Mucosa of stomach (tissue), 1 donor: ENCODE measurements around the gene ZFP62.
"Not testable (repeated sequence)": the region's sequence is repeated elsewhere in the genome, so short reads cannot be mapped to it uniquely, and the experiment has no call there.

Experiments
- H3K27me3 ChIP-seq: one replicate; pipeline ENCODE4 v1.7.0; 2013; ENCODE audit warnings: mild to moderate bottlenecking, low read length; ENCODE audit not compliant: control insufficient read depth, insufficient read depth
- H3K36me3 ChIP-seq: one replicate; pipeline ENCODE4 v1.7.0; 2013; ENCODE audit warnings: low read length; ENCODE audit not compliant: control insufficient read depth, insufficient read depth
- H3K4me1 ChIP-seq: one replicate; pipeline ENCODE4 v1.7.0; 2013; ENCODE audit warnings: mild to moderate bottlenecking, low read length; ENCODE audit not compliant: control insufficient read depth, insufficient read depth
- H3K4me3 ChIP-seq: one replicate; pipeline ENCODE4 v1.7.0; 2013; ENCODE audit warnings: low read length
- H3K9ac ChIP-seq: one replicate; pipeline ENCODE4 v1.7.0; 2013; ENCODE audit warnings: mild to moderate bottlenecking, low read length, moderate library complexity
- H3K9me3 ChIP-seq: one replicate; pipeline ENCODE4 v1.7.0; 2013; ENCODE audit warnings: mild to moderate bottlenecking, low read length, moderate library complexity; ENCODE audit not compliant: control insufficient read depth
- donor health status: Pancreatic carcinoma.

ZFP62 gene

DNA sequence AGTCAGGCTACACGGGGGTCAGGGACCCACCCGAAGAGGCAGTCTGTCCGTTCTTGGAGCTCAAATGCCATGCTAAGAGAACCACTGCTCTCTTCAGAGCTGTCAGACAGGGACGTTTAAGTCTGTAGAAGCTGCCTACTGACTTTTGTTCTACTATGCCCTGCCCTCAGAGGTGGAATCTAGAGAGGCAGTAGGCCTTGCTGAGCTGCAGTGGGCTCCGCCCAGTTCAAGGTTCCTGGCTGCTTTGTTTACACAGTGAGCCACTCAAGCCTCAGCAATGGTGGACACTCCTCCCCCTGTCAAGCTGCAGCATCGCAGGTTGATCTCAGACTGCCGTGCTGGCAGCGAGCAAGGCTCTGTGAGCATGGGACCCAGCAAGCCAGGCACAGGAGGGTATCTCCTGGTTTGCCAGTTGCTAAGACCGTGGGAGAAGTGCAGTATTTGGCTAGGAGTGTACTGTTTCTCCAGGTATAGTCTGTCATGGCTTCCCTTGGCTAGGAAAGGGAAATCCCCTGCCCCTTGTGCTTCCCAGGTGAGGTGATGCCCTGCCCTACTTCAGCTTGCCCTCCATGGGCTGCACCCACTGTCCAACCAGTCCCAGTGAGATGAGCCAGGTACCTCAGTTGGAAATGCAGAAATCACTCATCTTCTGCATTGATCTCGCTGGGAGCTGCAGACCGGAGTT is 24.9 kb upstream of the ZFP62 start:
- H3K4me1 ChIP-seq, result peaks cover 16% of the 10 kb centered on the region
- not testable (repeated sequence) for H3K9ac ChIP-seq, H3K4me3 ChIP-seq, H3K36me3 ChIP-seq, H3K9me3 ChIP-seq, H3K27me3 ChIP-seq

GRCh38 chr5:180875860-180876426 is 14.9 kb upstream of the ZFP62 start:
- Histone ChIP-seq H3K4me1 (peaks cover 18% of the 10 kb centered on the region), H3K9ac (no peak overlapping the region), H3K27me3 (no peaks in the 10 kb centered on the region)

GRCh38 chr5:180874804-180875582 is 13.9 kb upstream of the ZFP62 start:
- H3K9me3 ChIP-seq, result no peaks in the 10 kb centered on the region
- H3K4me3 ChIP-seq, result no peak overlapping the region
- no peaks in the 10 kb centered on the region for H3K27me3 ChIP-seq
- no peaks in the 10 kb centered on the region for H3K36me3 ChIP-seq
- no peak overlapping the region for H3K9ac ChIP-seq
- H3K4me1 ChIP-seq, result peaks cover 18% of the 10 kb centered on the region

More at GRCh38 chr5:180875860-180876426, 14.9 kb upstream of the ZFP62 start:
- no peaks in the 10 kb centered on the region for H3K36me3 ChIP-seq
- H3K9me3 ChIP-seq, result no peaks in the 10 kb centered on the region
- no peak overlapping the region for H3K4me3 ChIP-seq

DNA sequence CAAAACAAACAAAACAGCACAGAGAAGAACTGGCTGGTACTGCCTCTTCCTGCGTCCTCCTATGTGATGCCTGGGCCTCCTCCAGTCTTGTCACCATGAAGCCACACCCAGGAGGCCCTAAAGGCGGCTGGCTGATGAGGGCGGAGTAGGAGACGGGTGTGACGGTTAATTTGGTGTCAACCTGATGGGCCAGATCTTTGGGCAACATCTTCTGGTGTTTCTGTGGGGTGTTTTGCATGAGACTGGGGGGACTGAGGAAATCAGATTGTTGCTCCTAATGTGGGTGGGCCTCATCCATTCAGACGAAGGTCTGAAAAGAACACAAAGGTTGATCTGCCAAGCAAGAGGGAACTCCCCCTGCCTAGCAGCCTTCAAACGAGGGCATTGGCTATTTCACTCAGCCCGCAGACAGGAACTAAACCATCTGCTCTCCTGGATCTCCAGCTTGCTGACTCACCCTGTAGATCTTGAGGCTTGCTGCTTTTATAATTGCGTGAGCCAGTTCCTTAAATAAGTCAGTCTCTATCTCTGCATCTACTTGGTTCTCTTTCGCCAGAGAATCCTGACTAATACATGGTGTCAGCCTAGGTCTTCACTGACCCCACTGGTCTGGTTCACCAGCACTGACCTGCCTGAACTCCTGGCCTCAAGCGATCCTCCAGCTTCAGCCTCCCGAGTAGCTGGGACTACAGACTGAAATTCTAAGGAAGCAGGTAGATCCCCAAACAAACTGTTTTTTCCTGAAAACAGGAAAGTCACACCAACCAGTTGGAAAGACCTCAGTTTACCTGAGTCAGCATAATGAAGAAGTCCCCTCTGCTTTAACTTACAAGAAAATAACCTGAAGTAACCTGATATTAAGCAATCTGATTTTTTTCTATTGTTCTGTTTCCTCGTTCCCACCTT is 12.8 kb upstream of the ZFP62 start:
- peaks cover 24% of the 10 kb centered on the region for H3K4me1 ChIP-seq
- no peak overlapping the region for H3K4me3 ChIP-seq
- H3K9ac ChIP-seq, result no peak overlapping the region
- H3K27me3 ChIP-seq, result no peaks in the 10 kb centered on the region
- H3K36me3 ChIP-seq, result no peaks in the 10 kb centered on the region
- no peaks in the 10 kb centered on the region for H3K9me3 ChIP-seq

DNA sequence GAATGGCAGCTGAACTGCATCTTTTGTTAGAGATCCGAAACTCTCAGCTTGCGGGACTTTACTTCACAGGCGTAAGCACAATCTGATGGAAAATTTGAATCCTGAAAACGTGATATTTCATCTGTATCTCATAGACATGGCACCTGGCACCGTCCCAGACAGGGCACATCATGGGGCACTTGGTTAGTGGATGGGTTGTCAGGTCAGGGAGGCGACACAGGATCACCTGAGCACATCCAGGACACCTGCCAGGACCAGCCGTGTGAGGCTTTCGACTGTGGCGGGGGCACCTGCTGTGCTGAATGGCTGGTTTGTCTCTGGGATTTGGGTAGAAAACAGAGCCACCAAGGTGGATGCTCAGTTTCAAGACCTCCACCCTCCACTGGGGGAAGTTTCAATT is 11.3 kb upstream of the ZFP62 start:
- H3K27me3 ChIP-seq, result no peaks in the 10 kb centered on the region
- no peaks in the 10 kb centered on the region for H3K36me3 ChIP-seq
- H3K4me1 ChIP-seq, result peaks cover 24% of the 10 kb centered on the region
- no peak overlapping the region for H3K4me3 ChIP-seq
- H3K9ac ChIP-seq, result no peak overlapping the region
- H3K9me3 ChIP-seq, result no peaks in the 10 kb centered on the region

DNA sequence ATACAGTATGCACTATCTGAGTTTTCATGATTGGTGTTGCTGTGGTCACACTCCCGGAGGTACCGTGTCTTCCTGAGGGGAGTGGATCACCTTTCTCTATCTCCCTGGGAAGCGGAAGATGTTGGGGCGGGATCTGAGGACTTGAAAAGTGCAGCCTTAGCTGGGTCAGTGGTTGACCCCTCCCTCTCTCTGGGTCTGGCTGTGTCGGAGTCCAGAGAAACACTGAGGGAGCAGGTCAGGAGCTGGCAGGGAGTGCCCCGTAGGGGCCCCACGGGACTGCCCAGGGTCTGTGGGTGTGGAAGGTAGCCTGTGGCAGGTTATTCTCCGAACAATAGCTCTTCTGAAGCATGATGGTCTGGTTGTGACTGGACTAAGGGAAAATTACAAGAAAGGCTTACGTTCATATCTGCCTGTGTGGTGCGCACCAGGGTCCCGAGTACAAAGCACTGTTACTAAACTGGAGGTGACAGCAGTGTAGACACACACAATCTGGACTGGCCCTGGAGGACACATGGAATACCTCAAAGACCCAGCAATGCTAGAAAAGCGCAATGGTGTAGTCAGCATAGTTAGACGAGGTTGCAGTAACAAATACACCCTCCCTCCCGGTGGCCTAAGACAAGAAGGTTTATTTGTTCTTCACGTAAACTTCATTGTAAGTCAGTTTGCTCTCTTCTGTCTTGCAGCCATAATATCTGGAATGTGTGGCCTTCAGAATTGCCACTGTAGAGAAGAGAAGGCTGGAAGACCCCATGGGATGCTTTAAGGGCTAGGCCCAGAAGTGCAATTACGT is 9.4 kb upstream of the ZFP62 start:
- no peak overlapping the region for H3K9ac ChIP-seq
- H3K9me3 ChIP-seq, result no peaks in the 10 kb centered on the region
- peaks cover 24% of the 10 kb centered on the region for H3K4me1 ChIP-seq
- H3K27me3 ChIP-seq, result no peaks in the 10 kb centered on the region
- no peaks in the 10 kb centered on the region for H3K36me3 ChIP-seq
- H3K4me3 ChIP-seq, result no peak overlapping the region

DNA sequence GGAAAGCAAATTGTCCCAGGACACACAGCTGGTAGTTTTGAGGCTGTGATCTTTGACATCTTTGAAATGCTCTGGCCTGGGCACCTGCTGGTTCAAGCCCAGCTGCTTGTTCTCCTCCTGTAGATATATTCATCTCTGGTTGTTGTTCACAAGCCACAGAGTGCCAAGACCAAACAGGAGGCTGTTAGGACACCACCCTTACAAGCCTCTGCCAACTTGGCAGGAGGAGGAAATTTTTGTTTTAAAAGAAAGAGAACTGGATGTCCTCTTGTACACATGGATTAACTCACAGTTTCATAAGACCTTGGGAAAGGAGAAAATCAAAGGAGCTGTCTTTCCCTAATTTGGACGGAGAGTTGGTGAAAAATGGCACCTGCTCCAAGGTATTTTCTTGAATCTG is 8.5 kb upstream of the ZFP62 start:
- H3K27me3 ChIP-seq, result no peaks in the 10 kb centered on the region
- no peak overlapping the region for H3K4me3 ChIP-seq

GRCh38 chr5:180868960-180869359 is 7.9 kb upstream of the ZFP62 start:
- no peaks in the 10 kb centered on the region for H3K27me3 ChIP-seq
- H3K9me3 ChIP-seq, result no peaks in the 10 kb centered on the region
- peaks cover 11% of the 10 kb centered on the region for H3K4me1 ChIP-seq
- no peak overlapping the region for H3K4me3 ChIP-seq
- no peak overlapping the region for H3K9ac ChIP-seq
- no peaks in the 10 kb centered on the region for H3K36me3 ChIP-seq

More for the DNA sequence above, 8.5 kb upstream of the ZFP62 start:
- H3K9me3 ChIP-seq, result no peaks in the 10 kb centered on the region
- peak overlapping the region; percentile 38 for H3K9ac ChIP-seq
- H3K36me3 ChIP-seq, result no peaks in the 10 kb centered on the region
- peaks cover 17% of the 10 kb centered on the region for H3K4me1 ChIP-seq

DNA sequence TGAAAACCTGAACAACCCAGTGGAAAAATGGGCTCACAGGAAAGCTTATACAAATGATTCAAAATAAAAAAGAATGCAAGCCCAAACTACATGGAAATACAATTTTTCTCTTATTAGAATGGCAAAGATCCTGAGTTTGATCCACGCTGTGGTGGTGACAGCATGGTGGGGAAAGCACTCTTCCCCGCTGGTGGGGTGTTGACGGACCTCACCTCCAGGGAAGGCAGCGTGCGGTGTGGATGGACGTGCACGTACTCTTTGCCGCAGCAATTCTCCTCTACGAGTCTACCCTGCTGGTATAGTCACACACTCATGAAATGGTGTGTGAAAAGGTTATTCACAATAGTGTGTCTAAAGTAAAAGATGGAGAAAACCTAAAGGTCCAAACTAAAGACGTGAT is 5.9 kb upstream of the ZFP62 start:
- H3K9me3 ChIP-seq, result no peaks in the 10 kb centered on the region
- H3K4me1 ChIP-seq, result peaks cover 6% of the 10 kb centered on the region
- H3K36me3 ChIP-seq, result no peaks in the 10 kb centered on the region
- H3K27me3 ChIP-seq, result no peaks in the 10 kb centered on the region
- H3K4me3 ChIP-seq, result no peak overlapping the region
- no peak overlapping the region for H3K9ac ChIP-seq

DNA sequence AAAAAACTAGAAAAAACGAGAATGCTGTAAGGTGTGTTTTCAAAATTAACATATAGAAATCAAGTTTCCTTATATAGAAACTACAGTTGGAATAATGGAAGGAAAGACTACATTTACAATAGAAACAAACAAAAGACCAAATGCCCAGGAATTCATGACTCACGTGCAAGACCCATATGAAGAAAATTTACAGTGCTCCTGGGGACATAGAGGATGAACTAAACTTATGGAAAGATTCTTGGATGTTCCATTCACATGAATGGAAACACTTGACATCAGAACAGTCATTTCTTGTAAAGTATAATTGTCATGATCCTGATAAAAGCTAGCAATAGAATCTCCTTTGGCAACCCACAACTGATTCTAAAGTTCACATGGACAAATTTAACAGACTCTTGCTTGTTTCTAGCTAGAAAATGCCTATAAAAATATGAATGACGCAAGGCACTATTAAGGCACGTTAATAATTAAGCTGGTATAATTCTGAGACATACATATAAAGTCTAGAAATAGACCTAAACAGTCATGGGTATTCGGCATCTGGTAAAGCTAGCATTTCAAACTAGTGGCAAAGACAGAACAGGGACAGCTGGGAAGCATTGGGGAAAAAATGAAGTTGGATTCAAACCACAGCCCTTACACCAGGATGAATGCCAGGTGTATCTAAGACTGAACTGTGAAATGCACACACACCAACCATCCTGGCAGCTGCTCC is 5.1 kb upstream of the ZFP62 start:
- Histone ChIP-seq H3K36me3 (no peaks in the 10 kb centered on the region), H3K9ac (no peak overlapping the region), H3K4me3 (no peak overlapping the region), H3K4me1 (peaks cover 6% of the 10 kb centered on the region), H3K27me3 (no peaks in the 10 kb centered on the region), H3K9me3 (no peaks in the 10 kb centered on the region)

DNA sequence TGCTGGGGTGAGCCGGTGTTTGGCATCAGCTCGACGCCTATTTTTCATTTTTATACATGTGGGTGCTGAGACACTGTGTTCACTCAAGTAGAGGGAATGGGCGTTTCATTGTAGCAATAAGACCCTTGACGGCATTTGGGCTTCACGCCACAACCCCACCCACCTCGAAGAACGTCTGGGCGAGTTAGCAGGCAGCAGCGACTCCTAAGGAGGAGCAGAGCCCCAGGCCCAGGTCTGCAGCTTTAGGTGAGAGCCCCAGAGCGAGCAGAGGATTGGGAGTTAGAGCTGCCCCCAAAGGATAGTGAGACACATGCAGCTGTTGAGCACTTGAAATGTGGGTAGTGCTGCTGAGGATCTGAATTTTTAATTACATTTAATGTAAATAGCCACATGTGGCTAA is 1.6 kb upstream of the ZFP62 start:
- no peak overlapping the region for H3K4me3 ChIP-seq
- H3K36me3 ChIP-seq, result no peaks in the 10 kb centered on the region
- H3K4me1 ChIP-seq, result no peaks in the 10 kb centered on the region
- H3K27me3 ChIP-seq, result no peaks in the 10 kb centered on the region
- no peak overlapping the region for H3K9ac ChIP-seq
- H3K9me3 ChIP-seq, result no peaks in the 10 kb centered on the region
